ENCODE data around the gene S100B. TPM values are rescaled to one million over a fixed set of nuclear protein-coding genes. Genes with fewer than 3 reads are reported as not detected.

The S100B gene
- total RNA-seq, 5 donors from 2014 or later (not counting 1 experiment from before 2014, with no cell fraction given), result 0.49 to 11.4 (median 8.9) TPM

DNA sequence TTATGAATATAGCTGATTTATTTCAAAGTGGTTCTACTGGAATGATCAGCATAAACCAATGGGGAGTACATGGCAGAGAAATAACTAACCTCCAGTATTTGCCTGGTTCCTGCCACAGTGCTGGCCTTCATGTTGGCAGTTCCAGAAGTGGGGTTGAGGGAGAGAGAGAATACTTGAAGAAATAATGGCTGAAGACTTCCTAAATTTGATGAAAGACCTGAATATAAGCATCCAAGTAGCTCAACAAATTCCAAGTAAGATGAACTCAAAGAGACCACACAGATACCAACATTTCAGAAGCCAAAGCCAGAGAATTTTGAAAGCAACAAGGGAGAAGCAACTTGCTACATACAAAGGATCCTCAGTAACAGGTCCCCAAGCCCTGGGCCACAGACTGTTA lies 34.3 kb downstream of the S100B start:
- H3K4me1 Mint-ChIP-seq, result peaks cover 46 to 55% (median 48%) of the 10 kb centered on the region in 3 donors
- ChIA-PET CTCF (interaction anchor here in 1 of 2 donors (0.6 kb wide), 1 partner anchor 67 kb away, joined by 3 read pairs; no protein-coding TSS in a partner anchor), POLR2A (interaction anchor here in 1 of 2 donors (0.5 kb wide), 1 partner anchor 42 kb away, joined by 5 read pairs; no protein-coding TSS in a partner anchor)
- Histone ChIP-seq H3K27me3 (replicated peaks in 1 of 2; ENCODE audit: control insufficient read depth in 2 of 2, extremely low read depth in 1 of 2, insufficient read depth in 2 of 2, low read length in 1 of 2) (no peaks in the 10 kb centered on the region), H3K4me1 (ENCODE audit: control insufficient read depth in 1 of 2, extremely low read depth in 1 of 2, insufficient read depth in 2 of 2, low read length in 2 of 2) (peaks cover 8 to 14% of the 10 kb centered on the region in 2 experiments), H3K36me3 (ENCODE audit: control insufficient read depth in 2 of 2, extremely low read depth in 1 of 2, insufficient read depth in 1 of 2, low read length in 1 of 2) (peaks cover 18 to 58% of the 10 kb centered on the region in 2 donors), H3K9me3 (no peaks in the 10 kb centered on the region), H3K4me3 (ENCODE audit: control insufficient read depth in 1 of 2, extremely low read depth in 1 of 2, low read length in 1 of 2) (no peak overlapping the region), H3K27ac (ENCODE audit: low read length) (no peak overlapping the region)
- H3K27me3 Mint-ChIP-seq, result no peaks in the 10 kb centered on the region
- H3K36me3 Mint-ChIP-seq, result peaks cover 62% of the 10 kb centered on the region
- H3K27ac Mint-ChIP-seq, result peak overlapping the region in 1 of 2 donors; percentile 58
- no peak for ATAC-seq (replicated peaks in 1 of 4)
- no peak overlapping the region for H3K4me3 Mint-ChIP-seq
- DNase-seq, result no peak
- H3K9me3 Mint-ChIP-seq, result peaks cover 6 to 17% (median 13%) of the 10 kb centered on the region in 3 donors

DNA sequence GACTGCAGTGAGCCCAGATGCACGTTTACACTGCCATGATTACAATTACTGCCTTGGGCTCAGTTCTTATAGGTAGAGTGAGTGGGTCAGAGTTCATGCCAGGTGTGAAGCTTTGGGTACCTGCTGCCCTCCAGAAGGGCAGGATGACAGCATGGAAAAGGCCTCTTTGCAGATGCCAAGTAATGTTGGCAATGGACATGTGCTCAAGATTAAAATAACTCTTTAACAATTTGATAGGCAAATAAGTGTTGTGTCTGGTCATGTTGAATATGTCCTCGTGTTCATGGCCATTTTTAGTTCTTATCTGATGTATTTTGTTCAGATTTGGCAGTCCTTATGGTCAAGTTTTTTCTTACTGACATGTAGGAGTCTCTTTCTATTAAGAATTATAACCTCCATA lies 34.8 kb downstream of the S100B start:
- DNase-seq (no peak), ATAC-seq (replicated peaks in 1 of 4) (no peak)
- H3K4me1 Mint-ChIP-seq, result peaks cover 43 to 54% (median 46%) of the 10 kb centered on the region in 3 donors
- H3K36me3 Mint-ChIP-seq, result peaks cover 67% of the 10 kb centered on the region
- no peaks in the 10 kb centered on the region for H3K27me3 Mint-ChIP-seq
- CTCF ChIA-PET, result interaction anchor here in 1 of 2 donors (0.6 kb wide), 1 partner anchor 67 kb away, joined by 3 read pairs; no protein-coding TSS in a partner anchor
- Histone ChIP-seq H3K4me1 (ENCODE audit: control insufficient read depth in 1 of 2, extremely low read depth in 1 of 2, insufficient read depth in 2 of 2, low read length in 2 of 2) (peaks cover 5 to 14% of the 10 kb centered on the region in 2 experiments), H3K27me3 (replicated peaks in 1 of 2; ENCODE audit: control insufficient read depth in 2 of 2, extremely low read depth in 1 of 2, insufficient read depth in 2 of 2, low read length in 1 of 2) (no peaks in the 10 kb centered on the region), H3K9me3 (no peaks in the 10 kb centered on the region), H3K36me3 (ENCODE audit: control insufficient read depth in 2 of 2, extremely low read depth in 1 of 2, insufficient read depth in 1 of 2, low read length in 1 of 2) (peaks cover 21 to 61% of the 10 kb centered on the region in 2 donors), H3K4me3 (ENCODE audit: control insufficient read depth in 1 of 2, extremely low read depth in 1 of 2, low read length in 1 of 2) (no peak overlapping the region), H3K27ac (ENCODE audit: low read length) (no peak overlapping the region)
- H3K4me3 Mint-ChIP-seq, result no peak overlapping the region
- WGBS (ENCODE audit: insufficient coverage), result 100% methylated on average over 1 of the region's 2 CpGs
- peaks cover 6 to 17% (median 13%) of the 10 kb centered on the region in 3 donors for H3K9me3 Mint-ChIP-seq
- peak overlapping the region; percentile 58 to 65 for H3K27ac Mint-ChIP-seq
- POLR2A ChIA-PET, result interaction anchor here in 1 of 2 donors (0.5 kb wide), 1 partner anchor 41 kb away, joined by 5 read pairs; no protein-coding TSS in a partner anchor

DNA sequence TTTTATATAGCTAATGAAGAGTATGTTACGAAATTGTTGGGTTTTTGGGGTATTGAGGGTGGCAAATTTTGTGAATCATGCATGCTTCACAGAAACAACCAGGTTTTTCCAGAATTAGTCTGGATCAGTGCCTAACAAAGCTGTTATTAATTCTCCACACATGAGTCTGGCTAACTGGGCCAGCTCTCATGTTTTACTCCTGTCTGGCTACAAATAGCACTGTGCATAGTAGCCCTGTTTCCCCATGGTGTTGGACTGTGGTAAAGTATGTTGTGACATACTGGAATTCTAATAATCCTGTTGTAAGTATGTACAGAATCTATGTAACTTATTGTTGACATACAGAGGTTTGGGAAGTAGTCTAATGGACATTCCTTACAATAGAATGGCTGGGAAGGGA lies 35.8 kb downstream of the S100B start:
- Mint-ChIP-seq H3K4me3 (no peak overlapping the region), H3K9me3 (peaks cover 6 to 15% (median 12%) of the 10 kb centered on the region in 3 donors), H3K36me3 (peaks cover 75% of the 10 kb centered on the region), H3K27ac (peak overlapping the region; percentile 6 to 28), H3K4me1 (peaks cover 37 to 44% (median 43%) of the 10 kb centered on the region in 3 donors), H3K27me3 (no peaks in the 10 kb centered on the region)
- Histone ChIP-seq H3K4me1 (ENCODE audit: control insufficient read depth in 1 of 2, extremely low read depth in 1 of 2, insufficient read depth in 2 of 2, low read length in 2 of 2) (peaks cover 2 to 14% of the 10 kb centered on the region in 2 experiments), H3K27ac (ENCODE audit: low read length) (no peak overlapping the region), H3K9me3 (no peaks in the 10 kb centered on the region), H3K4me3 (ENCODE audit: control insufficient read depth in 1 of 2, extremely low read depth in 1 of 2, low read length in 1 of 2) (no peak overlapping the region), H3K27me3 (replicated peaks in 1 of 2; ENCODE audit: control insufficient read depth in 2 of 2, extremely low read depth in 1 of 2, insufficient read depth in 2 of 2, low read length in 1 of 2) (no peaks in the 10 kb centered on the region), H3K36me3 (ENCODE audit: control insufficient read depth in 2 of 2, extremely low read depth in 1 of 2, insufficient read depth in 1 of 2, low read length in 1 of 2) (peaks cover 24 to 71% of the 10 kb centered on the region in 2 donors)
- ChIA-PET CTCF (interaction anchor here (0.7 to 1.1 kb wide), 2 partner anchors 10 to 20 kb away, joined by 3 read pairs; no protein-coding TSS in a partner anchor), POLR2A (no interaction called here)
- DNase-seq, result no peak
- ATAC-seq (replicated peaks in 1 of 4), result no peak
- no CpG with 5 or more reads among the region's 1 CpG for WGBS (ENCODE audit: insufficient coverage)

DNA sequence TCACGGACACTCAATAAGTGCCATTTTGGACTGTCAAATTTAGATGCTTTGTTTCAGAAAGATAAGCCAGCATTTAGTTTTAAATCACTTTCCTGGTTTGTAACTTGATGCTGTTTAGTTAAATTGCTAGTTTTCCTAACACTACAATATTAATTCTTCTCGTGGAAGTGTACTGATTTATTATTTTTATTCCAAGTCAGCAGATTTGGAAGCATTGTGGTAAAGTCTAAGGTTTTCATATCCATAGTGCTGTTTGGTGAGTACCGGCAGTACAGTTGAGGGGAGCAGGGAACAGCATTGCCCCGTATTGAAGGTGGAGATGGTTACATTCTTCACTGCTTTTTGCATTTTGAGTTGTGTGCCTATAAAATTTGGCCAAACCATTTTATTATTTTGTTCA lies 36.3 kb downstream of the S100B start:
- Histone ChIP-seq H3K36me3 (ENCODE audit: control insufficient read depth in 2 of 2, extremely low read depth in 1 of 2, insufficient read depth in 1 of 2, low read length in 1 of 2) (peaks cover 24 to 76% of the 10 kb centered on the region in 2 donors), H3K27me3 (replicated peaks in 1 of 2; ENCODE audit: control insufficient read depth in 2 of 2, extremely low read depth in 1 of 2, insufficient read depth in 2 of 2, low read length in 1 of 2) (no peaks in the 10 kb centered on the region), H3K4me1 (ENCODE audit: control insufficient read depth in 1 of 2, extremely low read depth in 1 of 2, insufficient read depth in 2 of 2, low read length in 2 of 2) (peaks cover 2 to 16% of the 10 kb centered on the region in 2 experiments), H3K27ac (ENCODE audit: low read length) (no peak overlapping the region), H3K9me3 (no peaks in the 10 kb centered on the region), H3K4me3 (ENCODE audit: control insufficient read depth in 1 of 2, extremely low read depth in 1 of 2, low read length in 1 of 2) (no peak overlapping the region)
- Mint-ChIP-seq H3K4me1 (peaks cover 38 to 46% (median 42%) of the 10 kb centered on the region in 3 donors), H3K27ac (peak overlapping the region; percentile 15 to 28), H3K36me3 (peaks cover 74% of the 10 kb centered on the region), H3K9me3 (peaks cover 6 to 10% (median 8%) of the 10 kb centered on the region in 3 donors), H3K4me3 (no peak overlapping the region), H3K27me3 (no peaks in the 10 kb centered on the region)
- DNase-seq (no peak), ATAC-seq (replicated peaks in 1 of 4) (no peak)
- ChIA-PET CTCF (interaction anchor here in 1 of 2 donors (1.1 kb wide), 1 partner anchor 10 kb away, joined by 3 read pairs; no protein-coding TSS in a partner anchor), POLR2A (no interaction called here)
- WGBS (ENCODE audit: insufficient coverage), result no CpG with 5 or more reads among the region's 4 CpGs

DNA sequence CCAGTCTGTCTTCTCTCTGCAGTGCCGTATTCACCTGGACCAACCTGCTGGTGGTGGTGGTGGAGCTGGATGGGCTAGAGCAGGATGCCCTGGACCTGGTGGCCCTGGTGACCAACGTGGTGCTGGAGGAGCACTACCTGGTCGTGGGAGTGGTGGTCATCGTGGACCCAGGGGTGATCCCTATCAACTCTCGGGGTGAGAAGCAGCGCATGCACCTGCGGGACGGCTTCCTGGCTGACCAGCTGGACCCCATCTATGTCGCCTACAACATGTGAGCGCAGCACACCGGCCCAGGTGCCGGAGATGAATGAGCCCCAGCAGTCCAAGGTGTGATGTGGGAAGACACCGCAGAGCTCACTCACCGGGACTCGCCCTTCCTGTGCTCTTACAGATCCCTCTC lies 37.5 kb downstream of the S100B start:
- ChIA-PET CTCF (no interaction called here), POLR2A (interaction anchor here in 1 of 2 donors (1.0 kb wide), 1 partner anchor 98 kb away, joined by 3 read pairs; no protein-coding TSS in a partner anchor)
- H3K27me3 ChIP-seq (replicated peaks in 1 of 2; ENCODE audit: control insufficient read depth in 2 of 2, extremely low read depth in 1 of 2, insufficient read depth in 2 of 2, low read length in 1 of 2), result no peaks in the 10 kb centered on the region
- WGBS (ENCODE audit: insufficient coverage), result 97% methylated on average over 7 of the region's 15 CpGs
- DNase-seq (no peak), ATAC-seq (replicated peaks in 1 of 4) (peak in 1 of 4 experiments; percentile 41)
- peaks cover 30 to 84% of the 10 kb centered on the region in 2 donors for H3K36me3 ChIP-seq (ENCODE audit: control insufficient read depth in 2 of 2, extremely low read depth in 1 of 2, insufficient read depth in 1 of 2, low read length in 1 of 2)
- no peaks in the 10 kb centered on the region for H3K9me3 ChIP-seq
- peaks cover 7 to 29% of the 10 kb centered on the region in 2 experiments for H3K4me1 ChIP-seq (ENCODE audit: control insufficient read depth in 1 of 2, extremely low read depth in 1 of 2, insufficient read depth in 2 of 2, low read length in 2 of 2)
- peak overlapping the region in 1 of 2 donors; percentile 27 for H3K4me3 ChIP-seq (ENCODE audit: control insufficient read depth in 1 of 2, extremely low read depth in 1 of 2, low read length in 1 of 2)
- H3K9me3 Mint-ChIP-seq, result peaks cover 3 to 4% (median 3%) of the 10 kb centered on the region in 3 donors
- no peaks in the 10 kb centered on the region for H3K27me3 Mint-ChIP-seq
- H3K4me3 Mint-ChIP-seq, result peak overlapping the region in 1 of 3 donors; percentile 34
- H3K4me1 Mint-ChIP-seq, result peaks cover 50 to 58% (median 50%) of the 10 kb centered on the region in 3 donors
- H3K27ac ChIP-seq (ENCODE audit: low read length), result no peak overlapping the region
- peaks cover 72% of the 10 kb centered on the region for H3K36me3 Mint-ChIP-seq
- H3K27ac Mint-ChIP-seq, result peak overlapping the region; percentile 17 to 82

DNA sequence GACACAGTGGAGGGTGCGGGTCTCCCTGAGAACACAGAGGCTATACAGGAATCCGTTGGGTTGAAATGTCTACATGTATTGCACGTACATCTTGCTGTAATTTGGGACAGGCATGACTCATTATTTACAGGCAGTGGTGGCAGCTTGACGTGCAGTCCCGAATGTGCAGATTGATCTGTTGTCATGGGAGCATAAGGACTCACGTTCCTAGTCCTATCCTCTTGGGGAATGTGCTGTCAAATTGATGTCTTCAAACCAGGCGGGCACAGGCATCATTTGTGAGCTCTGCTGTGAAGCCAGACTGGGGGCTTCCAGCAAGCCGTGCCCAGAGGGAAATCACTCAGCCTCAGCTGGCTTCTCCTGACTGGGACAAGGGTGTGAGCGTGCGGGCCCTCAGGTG lies 40.5 kb downstream of the S100B start:
- peaks cover 32 to 58% of the 10 kb centered on the region in 2 experiments for H3K4me1 ChIP-seq (ENCODE audit: control insufficient read depth in 1 of 2, extremely low read depth in 1 of 2, insufficient read depth in 2 of 2, low read length in 2 of 2)
- Mint-ChIP-seq H3K9me3 (no peaks in the 10 kb centered on the region), H3K27ac (peak overlapping the region in 1 of 2 donors; percentile 100), H3K36me3 (peaks cover 71% of the 10 kb centered on the region), H3K4me3 (no peak overlapping the region), H3K4me1 (peaks cover 67 to 81% (median 70%) of the 10 kb centered on the region in 3 donors), H3K27me3 (no peaks in the 10 kb centered on the region)
- 91% methylated on average over 7 of the region's 10 CpGs for WGBS (ENCODE audit: insufficient coverage)
- H3K36me3 ChIP-seq (ENCODE audit: control insufficient read depth in 2 of 2, extremely low read depth in 1 of 2, insufficient read depth in 1 of 2, low read length in 1 of 2), result peaks cover 27 to 84% of the 10 kb centered on the region in 2 donors
- POLR2A ChIA-PET, result interaction anchor here in 1 of 2 donors (1.4 kb wide), 1 partner anchor 8 kb away, joined by 4 read pairs; no protein-coding TSS in a partner anchor
- DNase-seq, result no peak
- H3K4me3 ChIP-seq (ENCODE audit: control insufficient read depth in 1 of 2, extremely low read depth in 1 of 2, low read length in 1 of 2), result no peak overlapping the region
- no peak overlapping the region for H3K27ac ChIP-seq (ENCODE audit: low read length)
- CTCF ChIA-PET, result interaction anchor here in 1 of 2 donors (0.6 kb wide), 1 partner anchor 28 kb away, joined by 3 read pairs; no protein-coding TSS in a partner anchor
- H3K27me3 ChIP-seq (replicated peaks in 1 of 2; ENCODE audit: control insufficient read depth in 2 of 2, extremely low read depth in 1 of 2, insufficient read depth in 2 of 2, low read length in 1 of 2), result no peaks in the 10 kb centered on the region
- no peak for ATAC-seq (replicated peaks in 1 of 4)
- H3K9me3 ChIP-seq, result no peaks in the 10 kb centered on the region
